Measurements from ENCODE around the gene CDAN1.
"Not testable (repeated sequence)": the region's sequence is repeated elsewhere in the genome, so short reads cannot be mapped to it uniquely, and the experiment has no call there.

The CDAN1 gene, protein sequence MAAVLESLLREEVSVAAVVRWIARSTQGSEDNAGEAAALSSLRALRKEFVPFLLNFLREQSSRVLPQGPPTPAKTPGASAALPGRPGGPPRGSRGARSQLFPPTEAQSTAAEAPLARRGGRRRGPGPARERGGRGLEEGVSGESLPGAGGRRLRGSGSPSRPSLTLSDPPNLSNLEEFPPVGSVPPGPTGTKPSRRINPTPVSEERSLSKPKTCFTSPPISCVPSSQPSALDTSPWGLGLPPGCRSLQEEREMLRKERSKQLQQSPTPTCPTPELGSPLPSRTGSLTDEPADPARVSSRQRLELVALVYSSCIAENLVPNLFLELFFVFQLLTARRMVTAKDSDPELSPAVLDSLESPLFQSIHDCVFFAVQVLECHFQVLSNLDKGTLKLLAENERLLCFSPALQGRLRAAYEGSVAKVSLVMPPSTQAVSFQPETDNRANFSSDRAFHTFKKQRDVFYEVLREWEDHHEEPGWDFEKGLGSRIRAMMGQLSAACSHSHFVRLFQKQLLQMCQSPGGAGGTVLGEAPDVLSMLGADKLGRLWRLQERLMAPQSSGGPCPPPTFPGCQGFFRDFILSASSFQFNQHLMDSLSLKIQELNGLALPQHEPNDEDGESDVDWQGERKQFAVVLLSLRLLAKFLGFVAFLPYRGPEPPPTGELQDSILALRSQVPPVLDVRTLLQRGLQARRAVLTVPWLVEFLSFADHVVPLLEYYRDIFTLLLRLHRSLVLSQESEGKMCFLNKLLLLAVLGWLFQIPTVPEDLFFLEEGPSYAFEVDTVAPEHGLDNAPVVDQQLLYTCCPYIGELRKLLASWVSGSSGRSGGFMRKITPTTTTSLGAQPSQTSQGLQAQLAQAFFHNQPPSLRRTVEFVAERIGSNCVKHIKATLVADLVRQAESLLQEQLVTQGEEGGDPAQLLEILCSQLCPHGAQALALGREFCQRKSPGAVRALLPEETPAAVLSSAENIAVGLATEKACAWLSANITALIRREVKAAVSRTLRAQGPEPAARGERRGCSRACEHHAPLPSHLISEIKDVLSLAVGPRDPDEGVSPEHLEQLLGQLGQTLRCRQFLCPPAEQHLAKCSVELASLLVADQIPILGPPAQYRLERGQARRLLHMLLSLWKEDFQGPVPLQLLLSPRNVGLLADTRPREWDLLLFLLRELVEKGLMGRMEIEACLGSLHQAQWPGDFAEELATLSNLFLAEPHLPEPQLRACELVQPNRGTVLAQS

DNA sequence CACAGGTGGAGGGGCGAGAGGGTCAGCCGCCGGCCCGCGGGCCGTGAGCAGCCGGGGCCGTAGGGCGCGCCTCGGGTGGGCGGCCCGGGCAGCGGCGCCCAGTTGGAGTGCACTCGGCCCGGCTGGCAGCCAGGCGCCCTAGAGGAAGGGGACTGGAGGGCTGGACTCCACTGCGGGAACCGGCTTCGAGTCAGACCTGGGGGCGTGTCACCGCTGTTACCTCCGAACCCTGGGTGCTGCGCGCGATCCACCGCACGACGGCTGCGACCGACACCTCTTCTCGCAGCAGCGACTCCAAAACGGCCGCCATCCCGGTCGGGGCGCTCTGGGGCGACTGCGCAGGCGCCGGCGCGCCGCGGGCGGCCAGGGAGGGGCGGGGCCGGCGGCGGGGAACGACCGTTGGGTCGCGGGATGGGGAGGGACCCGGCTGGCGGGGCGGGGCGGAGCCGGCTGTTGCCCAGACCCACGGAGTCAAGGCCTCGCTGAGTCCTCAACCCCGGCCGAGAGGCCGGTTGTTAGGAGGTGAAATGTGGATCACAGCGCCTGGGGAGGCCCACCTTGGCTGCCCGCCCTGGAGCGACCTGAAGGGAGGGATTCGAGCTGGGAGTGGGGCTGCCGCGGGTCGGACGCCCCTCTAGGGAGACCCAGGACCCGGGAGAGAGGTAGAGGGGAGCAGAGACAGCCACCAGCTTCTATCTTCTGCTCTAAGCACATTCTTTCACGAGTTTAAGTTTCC lies at the start of gene CDAN1:
Gene CDAN1 (minus strand): TSS at position 336 of the 736 bp plus-strand sequence. CDS start 26 bp downstream, at position 310.
- in situ Hi-C loops (cut with MboI; ENCODE audit: low sequenced_read_pairs): no loop called here

DNA sequence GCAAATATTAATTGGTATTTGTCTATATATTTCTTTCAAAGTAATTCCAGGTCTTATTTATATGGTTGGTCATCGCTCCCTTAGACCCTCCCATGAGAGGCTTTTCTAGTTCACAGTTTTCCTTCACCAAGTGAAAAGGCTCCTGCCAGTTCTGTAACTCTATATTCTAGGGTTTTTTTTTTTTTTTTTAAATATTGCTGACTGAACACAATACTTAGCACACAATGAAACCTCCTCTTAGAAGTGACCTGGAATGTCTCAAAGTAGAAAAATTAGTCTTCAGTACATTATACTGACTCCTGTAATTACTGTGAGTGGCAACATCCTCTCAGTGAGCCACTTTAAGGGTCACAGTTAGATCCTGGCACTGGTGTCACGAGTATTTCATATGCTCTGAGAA lies 48.6 kb upstream of the CDAN1 start:
- in situ Hi-C loops (cut with MboI; ENCODE audit: low sequenced_read_pairs): no loop called here

DNA sequence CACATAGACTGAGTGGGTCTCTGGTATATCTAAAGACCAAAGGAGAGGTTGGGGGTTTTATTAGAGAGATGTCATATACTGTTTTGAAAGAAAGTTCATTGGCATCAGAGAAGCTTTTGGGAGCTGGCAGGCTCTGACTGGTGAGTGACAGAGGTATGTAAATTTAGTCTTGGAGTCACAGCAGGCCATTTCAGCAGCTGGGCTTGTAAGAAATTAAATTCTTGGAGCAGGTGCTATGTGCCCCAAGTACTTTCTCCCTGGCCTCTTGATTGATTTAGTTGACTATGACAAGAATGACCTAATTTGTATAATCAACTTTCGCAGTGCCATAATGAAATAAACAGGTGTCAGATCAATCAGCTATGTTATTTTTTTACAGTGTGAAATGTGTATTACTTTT lies 47.8 kb upstream of the CDAN1 start:
- in situ Hi-C loops (cut with MboI; ENCODE audit: low sequenced_read_pairs): no loop called here

DNA sequence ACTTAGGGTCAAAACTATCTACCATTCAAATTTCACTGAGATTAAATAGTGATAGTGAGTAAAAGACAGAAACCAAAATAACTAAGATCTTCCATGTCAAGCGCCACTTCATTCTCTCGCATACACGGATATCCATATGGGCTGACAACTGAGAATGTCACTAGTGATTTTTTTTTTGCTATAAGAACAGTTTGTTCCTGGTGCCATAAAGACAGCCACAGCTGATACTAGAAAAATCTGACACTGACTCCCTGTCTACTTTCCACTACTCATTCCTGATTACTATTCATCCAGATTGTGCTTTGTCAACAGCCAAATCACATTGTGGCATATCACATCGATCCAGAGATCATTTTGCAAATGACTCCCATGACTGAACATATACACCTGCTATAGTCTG lies 45.8 kb upstream of the CDAN1 start:
- in situ Hi-C loops (cut with MboI; ENCODE audit: low sequenced_read_pairs): no loop called here

DNA sequence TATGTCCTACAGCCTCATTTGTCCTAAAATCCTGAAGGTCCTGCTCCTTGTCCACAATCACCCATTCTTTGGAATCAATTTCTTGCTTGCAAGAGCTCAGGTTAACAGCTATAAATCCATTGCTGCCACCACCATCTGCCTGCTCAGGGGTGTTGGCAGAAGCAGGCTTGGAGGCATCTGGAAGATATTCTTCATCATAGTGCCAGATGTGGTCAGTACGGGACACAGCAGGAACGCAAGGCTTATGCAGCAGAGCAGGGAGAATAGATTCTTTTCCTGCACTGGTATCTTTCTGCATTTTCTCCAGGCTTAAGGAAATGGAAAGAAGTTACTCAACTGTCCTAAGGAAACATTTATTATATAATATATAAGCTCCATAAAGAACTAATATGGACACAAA lies 38.5 kb upstream of the CDAN1 start:
- in situ Hi-C loops (cut with MboI; ENCODE audit: low sequenced_read_pairs): no loop called here

DNA sequence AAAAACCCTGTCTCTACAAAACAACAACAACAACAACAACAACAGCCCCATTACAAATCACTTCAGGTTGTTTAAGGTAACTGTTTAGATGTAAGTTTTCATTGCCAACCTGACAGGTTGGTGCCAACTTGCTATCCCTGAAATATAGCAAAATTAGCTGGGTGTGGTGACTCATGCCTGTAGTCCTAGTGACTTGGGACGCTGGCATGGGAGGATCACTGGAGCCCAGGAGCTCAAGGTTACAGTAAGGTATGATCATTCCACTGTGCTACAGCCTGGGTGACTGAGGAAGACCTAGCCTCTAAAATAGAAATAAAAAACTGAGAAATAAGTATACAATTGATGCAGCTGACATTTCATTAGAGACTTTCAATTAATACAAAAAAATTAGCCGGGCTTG lies 36.0 kb upstream of the CDAN1 start:
- in situ Hi-C loops (cut with MboI; ENCODE audit: low sequenced_read_pairs): no loop called here

DNA sequence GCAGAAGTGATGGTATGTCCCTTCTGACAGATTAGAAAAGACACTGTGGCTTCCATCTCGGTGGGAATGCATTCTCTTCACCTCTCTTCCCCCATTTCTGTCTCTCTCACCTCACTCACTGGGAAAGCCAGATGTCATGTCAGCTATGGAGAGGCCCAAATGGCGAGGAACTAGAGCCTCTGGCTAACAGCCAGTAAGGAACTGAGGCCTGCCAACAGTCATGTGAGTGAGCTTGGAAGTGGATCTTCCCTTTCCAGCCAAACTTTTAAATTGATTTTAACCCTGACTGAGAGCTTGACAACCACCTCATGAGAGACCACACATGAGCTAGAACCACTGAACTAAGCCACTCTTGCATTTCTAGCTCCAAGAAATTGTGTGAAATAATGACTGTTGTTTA lies 35.2 kb upstream of the CDAN1 start:
- in situ Hi-C loops (cut with MboI; ENCODE audit: low sequenced_read_pairs): no loop called here

DNA sequence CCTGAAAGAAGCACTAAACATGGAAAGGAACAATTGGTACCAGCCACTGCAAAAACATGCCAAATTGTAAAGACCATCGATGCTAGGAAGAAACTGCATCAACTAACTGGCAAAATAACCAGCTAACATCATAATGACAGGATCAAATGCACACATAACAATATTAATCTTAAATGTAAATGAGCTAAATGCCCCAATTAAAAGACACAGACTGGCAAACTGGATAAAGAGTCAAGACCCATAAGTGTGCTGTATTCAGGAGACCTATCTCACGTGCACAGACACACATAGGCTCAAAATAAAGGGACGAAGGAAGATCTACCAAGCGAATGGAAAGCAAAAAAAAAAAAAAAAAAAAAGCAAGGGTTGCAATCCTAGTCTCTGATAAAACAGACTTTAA lies 29.2 kb upstream of the CDAN1 start:
- in situ Hi-C loops (cut with MboI; ENCODE audit: low sequenced_read_pairs): not testable (repeated sequence)

DNA sequence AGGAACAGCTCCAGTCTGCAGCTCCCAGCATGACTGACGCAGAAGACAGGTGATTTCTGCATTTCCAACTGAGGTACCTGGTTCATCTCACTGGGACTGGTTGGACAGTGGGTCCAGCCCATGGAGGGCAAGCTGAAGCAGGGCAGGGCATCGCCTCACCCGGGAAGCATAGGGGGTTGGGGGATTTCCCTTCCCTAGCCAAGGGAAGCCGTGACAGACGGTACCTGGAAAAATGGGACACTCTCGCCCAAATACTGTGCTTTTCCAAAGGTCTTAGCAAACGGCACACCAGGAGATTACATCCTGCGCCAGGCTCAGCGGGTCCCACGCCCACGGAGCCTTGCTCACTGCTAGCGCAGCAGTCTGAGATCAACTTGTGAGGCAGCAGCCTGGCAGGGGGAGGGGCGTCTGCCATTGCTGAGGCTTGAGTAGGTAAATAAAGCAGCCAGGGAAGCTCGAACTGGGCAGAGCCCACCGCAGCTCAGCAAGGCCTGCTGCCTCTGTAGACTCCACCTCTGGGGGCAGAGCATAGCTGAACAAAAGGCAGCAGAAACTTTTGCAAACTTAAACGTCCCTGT lies 27.3 kb upstream of the CDAN1 start:
- in situ Hi-C loops (cut with MboI; ENCODE audit: low sequenced_read_pairs): not testable (repeated sequence)

DNA sequence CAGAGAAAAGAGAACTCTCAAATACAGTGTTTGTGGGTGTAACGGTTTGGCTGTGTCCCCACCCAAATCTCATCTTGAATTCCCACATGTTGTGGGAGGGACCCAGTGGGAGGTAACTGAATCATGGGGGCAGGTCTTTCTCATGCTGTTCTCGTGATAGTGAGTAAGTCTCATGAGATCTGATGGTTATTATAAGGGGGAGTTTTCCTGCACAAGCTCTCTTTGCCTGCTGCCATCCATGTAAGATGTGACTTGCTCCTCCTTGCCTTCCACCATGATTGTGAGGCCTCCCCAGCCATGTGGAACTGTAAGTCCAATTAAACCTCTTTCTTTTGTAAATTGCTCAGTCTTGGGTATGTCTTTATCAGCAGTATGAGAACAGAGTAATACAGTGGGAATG lies 24.9 kb upstream of the CDAN1 start:
- in situ Hi-C loops (cut with MboI; ENCODE audit: low sequenced_read_pairs): not testable (repeated sequence)

DNA sequence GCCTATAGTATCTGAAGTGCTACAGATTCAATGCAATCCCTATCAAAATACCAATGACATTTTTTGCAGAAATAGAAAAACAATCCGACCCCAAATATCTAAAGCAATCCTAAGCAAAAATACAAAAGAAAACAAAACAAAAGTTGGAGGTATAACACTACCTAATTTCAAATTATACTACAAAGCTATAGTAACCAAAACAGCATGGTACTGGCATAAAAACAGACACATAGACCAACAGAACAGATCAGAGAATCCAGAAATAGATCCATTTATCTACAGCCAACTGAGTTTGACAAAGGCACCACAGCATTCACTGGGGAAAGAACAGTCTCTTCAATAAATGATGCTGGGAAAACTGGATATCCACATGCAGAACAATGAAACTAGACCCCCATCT lies 23.8 kb upstream of the CDAN1 start:
- in situ Hi-C loops (cut with MboI; ENCODE audit: low sequenced_read_pairs): no loop called here

DNA sequence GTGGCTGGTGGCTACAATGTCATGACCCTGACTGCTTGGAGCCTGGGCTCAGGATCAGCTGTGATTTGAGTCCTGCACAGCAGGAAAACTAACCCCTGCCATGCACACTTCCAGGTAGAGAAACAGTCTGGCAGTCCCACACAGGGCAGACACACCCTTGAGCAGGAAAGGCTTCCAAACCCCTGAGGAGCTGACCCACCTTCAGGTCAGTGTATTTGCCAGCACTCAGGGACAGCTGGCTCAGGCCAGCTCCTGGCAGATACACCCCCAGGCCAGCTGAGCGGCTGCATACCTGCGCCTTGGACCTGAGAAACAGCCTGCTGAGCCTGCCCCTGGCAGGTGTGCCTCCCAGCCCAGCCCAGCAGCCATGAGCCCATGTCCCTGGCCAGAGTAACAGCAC lies 22.2 kb upstream of the CDAN1 start:
- in situ Hi-C loops (cut with MboI; ENCODE audit: low sequenced_read_pairs): no loop called here

DNA sequence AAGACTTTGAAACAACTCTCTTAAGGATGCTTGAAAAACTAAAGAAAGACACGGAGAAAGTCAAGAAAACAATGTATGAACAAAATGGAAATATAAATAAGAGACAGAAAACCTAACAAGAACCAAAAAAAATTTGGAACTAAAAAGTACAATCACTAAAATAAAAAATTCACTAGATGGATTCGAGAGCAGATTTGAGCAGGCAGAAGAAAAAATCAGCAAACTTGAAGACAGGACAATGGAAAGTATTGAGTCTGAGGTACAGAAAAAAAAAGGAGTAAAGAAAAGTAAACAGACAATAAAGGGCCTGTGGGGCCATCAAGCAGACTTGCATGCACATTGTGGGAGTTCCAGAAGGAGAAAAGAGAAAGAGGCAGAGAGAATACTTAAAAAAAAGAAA lies 13.4 kb upstream of the CDAN1 start:
- in situ Hi-C loops (cut with MboI; ENCODE audit: low sequenced_read_pairs): no loop called here

DNA sequence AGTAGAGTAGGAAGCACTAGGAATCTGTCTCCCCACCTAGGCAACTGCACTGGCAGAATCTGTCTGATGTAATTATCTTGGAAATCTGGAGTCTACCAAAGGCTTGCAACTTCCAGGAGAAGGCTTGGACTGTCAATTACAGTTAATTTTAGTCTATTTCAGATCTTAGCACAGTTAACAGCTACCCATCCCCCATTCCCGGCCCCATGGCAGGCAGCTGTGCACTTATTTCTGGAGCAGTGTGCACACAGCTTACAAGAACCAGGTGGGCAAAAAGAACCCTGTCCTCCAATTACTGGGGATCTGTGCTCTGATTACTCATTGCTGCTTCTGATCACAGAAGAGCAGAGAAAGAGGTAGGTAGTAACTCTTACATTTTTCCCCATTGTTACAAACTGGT lies 12.3 kb upstream of the CDAN1 start:
- in situ Hi-C loops (cut with MboI; ENCODE audit: low sequenced_read_pairs): no loop called here

DNA sequence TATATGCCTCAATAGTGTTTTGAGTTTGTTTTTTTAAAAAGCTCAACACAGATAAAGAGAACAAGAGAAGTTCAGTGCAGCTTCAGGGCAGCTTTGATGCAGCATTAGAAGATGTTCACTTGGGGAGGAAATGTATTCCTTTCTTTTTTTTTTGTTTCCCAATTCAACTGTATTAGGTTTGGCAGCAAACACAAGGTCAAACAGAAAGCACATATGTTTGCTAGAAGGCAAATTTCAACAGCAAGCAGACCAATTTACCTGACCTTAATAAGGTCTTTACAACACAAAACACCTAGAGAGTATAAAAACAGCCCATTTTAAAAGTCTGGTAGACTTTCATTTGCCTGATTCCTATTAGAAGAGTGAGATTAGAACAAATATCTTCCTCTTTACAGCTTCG lies 7.3 kb upstream of the CDAN1 start:
- in situ Hi-C loops (cut with MboI; ENCODE audit: low sequenced_read_pairs): no loop called here

DNA sequence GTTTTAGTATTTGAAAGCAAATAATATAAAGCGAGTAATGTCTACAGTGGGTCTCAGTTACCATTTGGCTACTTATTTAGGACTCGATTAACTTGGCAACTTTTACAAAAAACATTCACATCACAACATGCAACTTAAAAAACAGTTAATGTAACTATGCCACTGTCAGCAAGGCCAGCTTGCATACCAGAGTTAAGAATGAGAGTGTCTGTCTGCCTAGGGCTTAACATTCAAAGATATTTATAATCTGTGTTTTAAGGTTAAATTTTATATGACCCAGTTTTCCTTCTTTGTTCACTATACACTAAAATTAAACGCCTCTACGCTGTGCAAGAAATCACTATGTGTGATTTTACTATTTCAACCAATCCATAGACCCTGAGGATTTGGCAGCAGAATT lies 5.2 kb upstream of the CDAN1 start:
- in situ Hi-C loops (cut with MboI; ENCODE audit: low sequenced_read_pairs): no loop called here

DNA sequence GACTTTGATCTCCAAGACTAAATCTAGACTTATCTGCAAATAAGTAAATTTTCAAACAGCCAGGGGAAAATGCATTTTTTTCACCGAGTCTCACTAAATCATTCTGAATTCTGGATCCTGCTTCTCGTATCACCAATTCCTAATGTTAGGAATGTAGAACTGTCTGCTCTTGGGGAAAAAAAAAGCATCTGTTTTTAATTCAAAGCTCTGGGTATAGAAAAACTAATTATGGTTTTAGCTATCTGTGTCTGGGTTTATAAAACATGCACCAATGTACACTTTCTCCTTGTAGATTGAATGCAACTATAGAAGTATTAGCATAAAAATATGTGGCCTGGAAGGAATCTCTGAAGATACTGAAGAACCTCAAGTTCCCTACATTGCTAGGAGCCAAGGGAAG lies 4.8 kb upstream of the CDAN1 start:
- in situ Hi-C loops (cut with MboI; ENCODE audit: low sequenced_read_pairs): no loop called here

DNA sequence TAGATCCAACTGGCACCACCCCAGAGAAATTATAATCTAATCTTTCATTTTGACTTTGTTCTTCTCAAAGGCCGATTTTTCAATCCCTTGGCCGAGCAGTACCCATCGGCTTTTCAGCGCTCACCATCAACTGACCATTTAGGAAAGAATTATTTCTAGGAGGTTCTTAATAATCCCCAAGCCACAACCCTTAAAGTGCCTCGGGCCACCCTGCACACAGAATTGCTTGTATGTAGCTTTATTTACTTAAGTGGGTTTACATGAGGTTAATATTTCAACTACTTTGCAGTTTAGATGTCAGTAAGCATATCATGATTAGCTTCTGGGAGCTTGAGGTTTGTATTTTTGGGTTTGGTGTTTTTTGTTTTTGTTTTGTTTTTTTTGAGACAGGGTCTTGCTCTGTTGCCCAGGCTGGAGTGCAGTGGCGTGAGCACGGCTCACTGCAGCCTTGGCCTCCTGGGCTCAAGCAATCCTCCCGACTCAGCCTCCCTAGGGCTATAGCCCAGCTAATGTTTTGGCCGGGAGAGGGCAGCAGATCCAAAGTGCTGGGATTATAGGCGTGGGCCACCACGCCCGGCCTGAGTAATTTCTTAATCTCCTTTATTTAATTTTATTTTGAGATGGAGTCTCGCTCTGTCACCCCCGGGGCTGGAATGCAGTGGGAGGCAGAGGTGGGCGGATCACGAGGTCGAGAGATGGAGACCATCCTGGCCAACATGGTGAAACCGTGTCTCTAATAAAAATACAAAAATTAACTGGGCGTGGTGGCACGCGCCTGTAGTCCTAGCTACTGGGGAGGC lies 801 bp upstream of the CDAN1 start:
- in situ Hi-C loops (cut with MboI; ENCODE audit: low sequenced_read_pairs): no loop called here

DNA sequence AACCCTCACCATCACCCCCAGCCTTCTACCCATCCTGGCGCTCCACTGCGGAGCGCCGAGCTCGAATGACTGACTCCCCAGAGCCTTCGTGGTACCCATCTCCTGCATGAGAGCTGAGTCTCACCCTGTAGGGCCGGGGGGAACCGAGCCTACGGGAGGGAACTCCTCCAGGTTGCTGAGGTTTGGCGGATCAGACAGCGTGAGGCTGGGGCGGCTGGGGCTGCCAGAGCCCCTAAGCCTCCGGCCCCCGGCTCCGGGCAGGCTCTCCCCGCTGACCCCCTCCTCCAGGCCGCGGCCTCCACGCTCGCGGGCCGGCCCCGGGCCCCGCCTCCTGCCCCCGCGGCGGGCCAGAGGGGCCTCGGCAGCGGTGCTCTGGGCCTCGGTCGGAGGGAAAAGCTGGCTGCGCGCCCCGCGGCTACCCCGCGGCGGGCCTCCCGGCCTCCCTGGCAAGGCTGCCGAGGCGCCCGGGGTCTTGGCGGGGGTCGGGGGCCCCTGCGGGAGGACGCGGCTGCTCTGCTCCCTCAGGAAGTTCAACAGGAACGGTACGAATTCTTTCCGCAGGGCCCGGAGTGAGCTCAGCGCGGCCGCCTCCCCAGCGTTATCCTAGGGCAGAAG lies 643 bp downstream of the CDAN1 start:
- in situ Hi-C loops (cut with MboI; ENCODE audit: low sequenced_read_pairs): no loop called here

All from HL-60/S4 treated with phorbol 12-myristate 13-acetate at 8.2 ng/mL for 4 days and 3 days (cell line).